ENCODE data around the gene GRIA2. TPM values are rescaled to one million over a fixed set of nuclear protein-coding genes. Genes with fewer than 3 reads are reported as not detected.

Gene GRIA2
- total RNA-seq, 1 donor from 2014 or later: not detected

GRCh38 chr4:157293673-157294072 is 73.1 kb downstream of the GRIA2 start:
- Mint-ChIP-seq H3K9me3 (no peaks in the 10 kb centered on the region), H3K27ac (no peak overlapping the region), H3K4me1 (no peaks in the 10 kb centered on the region), H3K27me3 (no peaks in the 10 kb centered on the region), H3K36me3 (ENCODE audit: low read depth) (no peaks in the 10 kb centered on the region), H3K4me3 (no peak overlapping the region)
- intact Hi-C loops (cut with micrococcal nuclease): no loop called here
- ChIA-PET CTCF (no interaction called here), POLR2A (no interaction called here)
- DNase-seq (no peak), ATAC-seq (ENCODE audit: low read depth) (no peak)
- no peak for TF ChIP-seq CTCF (IDR thresholded peaks at IDR 0.05)

GRCh38 chr4:157294575-157294974 is 74.0 kb downstream of the GRIA2 start:
- TF ChIP-seq CTCF (IDR thresholded peaks at IDR 0.05): no peak
- no peak overlapping the region for H3K27ac Mint-ChIP-seq
- H3K36me3 Mint-ChIP-seq (ENCODE audit: low read depth): no peaks in the 10 kb centered on the region
- H3K27me3 Mint-ChIP-seq: no peaks in the 10 kb centered on the region
- no peak overlapping the region for H3K4me3 Mint-ChIP-seq
- intact Hi-C loops (cut with micrococcal nuclease): no loop called here
- ATAC-seq (ENCODE audit: low read depth) (no peak), DNase-seq (no peak)
- no peaks in the 10 kb centered on the region for H3K9me3 Mint-ChIP-seq
- ChIA-PET CTCF (no interaction called here), POLR2A (no interaction called here)
- no peaks in the 10 kb centered on the region for H3K4me1 Mint-ChIP-seq

GRCh38 chr4:157300701-157301100 is 80.2 kb downstream of the GRIA2 start:
- Mint-ChIP-seq H3K27ac (no peak overlapping the region), H3K36me3 (ENCODE audit: low read depth) (no peaks in the 10 kb centered on the region), H3K9me3 (peaks cover 2% of the 10 kb centered on the region), H3K27me3 (no peaks in the 10 kb centered on the region), H3K4me3 (no peak overlapping the region), H3K4me1 (no peaks in the 10 kb centered on the region)
- POLR2A ChIA-PET: no interaction called here
- CTCF ChIA-PET: no interaction called here
- intact Hi-C loops (cut with micrococcal nuclease): no loop called here
- ATAC-seq (ENCODE audit: low read depth) (no peak), DNase-seq (no peak)
- TF ChIP-seq CTCF (IDR thresholded peaks at IDR 0.05): no peak

- ChIA-PET CTCF (no interaction called here), POLR2A (no interaction called here)
- DNase-seq (no peak), ATAC-seq (ENCODE audit: low read depth) (no peak)
- H3K4me3 Mint-ChIP-seq: no peak overlapping the region
- H3K27ac Mint-ChIP-seq: no peak overlapping the region
- TF ChIP-seq CTCF (IDR thresholded peaks at IDR 0.05): no peak
- H3K36me3 Mint-ChIP-seq (ENCODE audit: low read depth): no peaks in the 10 kb centered on the region
- no peaks in the 10 kb centered on the region for H3K4me1 Mint-ChIP-seq
- H3K9me3 Mint-ChIP-seq: peaks cover 2% of the 10 kb centered on the region
- intact Hi-C loops (cut with micrococcal nuclease): no loop called here
- no peaks in the 10 kb centered on the region for H3K27me3 Mint-ChIP-seq
Observed at GRCh38 chr4:157303471-157303960, 83.0 kb downstream of the GRIA2 start.

GRCh38 chr4:157304769-157305168 is 84.2 kb downstream of the GRIA2 start:
- DNase-seq: no peak
- no peak overlapping the region for H3K27ac Mint-ChIP-seq
- ChIA-PET POLR2A (no interaction called here), CTCF (no interaction called here)
- TF ChIP-seq CTCF (IDR thresholded peaks at IDR 0.05): no peak
- intact Hi-C loops (cut with micrococcal nuclease): no loop called here
- peaks cover 2% of the 10 kb centered on the region for H3K9me3 Mint-ChIP-seq
- no peaks in the 10 kb centered on the region for H3K4me1 Mint-ChIP-seq
- H3K4me3 Mint-ChIP-seq: no peak overlapping the region
- no peaks in the 10 kb centered on the region for H3K27me3 Mint-ChIP-seq
- ATAC-seq (ENCODE audit: low read depth): no peak
- H3K36me3 Mint-ChIP-seq (ENCODE audit: low read depth): no peaks in the 10 kb centered on the region
